Stimulated activated CD4-positive, alpha-beta T cell treated with anti-CD3 and anti-CD28 coated beads, Interleukin-15, amount 100 ng/mL, for 1 hour (primary cell): ENCODE measurements around the gene SORBS2.

Experiments used
- DNase-seq, 2 donors: peaks; one replicate each; pipeline ENCODE4 v3.0.0-alpha.2; 2020; ENCODE audit warnings: low read depth in 1 of 2, low spot score in 1 of 2

SORBS2 gene

GRCh38 chr4:185677637-185678314 is 134.2 kb downstream of the SORBS2 start:
- DNase-seq, result no peak

- no peak for DNase-seq
Observed at GRCh38 chr4:185672618-185673017, 139.4 kb downstream of the SORBS2 start.

- DNase-seq, result no peak
Observed at GRCh38 chr4:185672151-185672550, 139.8 kb downstream of the SORBS2 start.

GRCh38 chr4:185671496-185671895 is 140.5 kb downstream of the SORBS2 start:
- DNase-seq, result no peak

- DNase-seq, result no peak
Observed at GRCh38 chr4:185671066-185671465, 140.9 kb downstream of the SORBS2 start.

- DNase-seq, result no peak
Observed at GRCh38 chr4:185669288-185669687, 142.7 kb downstream of the SORBS2 start.

- no peak for DNase-seq
Observed at GRCh38 chr4:185666156-185666555, 145.8 kb downstream of the SORBS2 start.

GRCh38 chr4:185665655-185666054 is 146.3 kb downstream of the SORBS2 start:
- no peak for DNase-seq

- no peak for DNase-seq
Observed at GRCh38 chr4:185664481-185664880, 147.5 kb downstream of the SORBS2 start.

GRCh38 chr4:185662030-185662778 is 149.8 kb downstream of the SORBS2 start:
- no peak for DNase-seq

GRCh38 chr4:185660340-185660739 is 151.7 kb downstream of the SORBS2 start:
- DNase-seq, result no peak

- no peak for DNase-seq
Observed at GRCh38 chr4:185657699-185658098, 154.3 kb downstream of the SORBS2 start.

- no peak for DNase-seq
Observed at GRCh38 chr4:185657183-185657582, 154.8 kb downstream of the SORBS2 start.

- DNase-seq, result no peak
Observed at GRCh38 chr4:185656467-185656931, 155.5 kb downstream of the SORBS2 start.

- no peak for DNase-seq
Observed at GRCh38 chr4:185654965-185655554, 156.9 kb downstream of the SORBS2 start.

GRCh38 chr4:185654311-185654710 is 157.7 kb downstream of the SORBS2 start:
- DNase-seq, result no peak

GRCh38 chr4:185651851-185652250 is 160.1 kb downstream of the SORBS2 start:
- no peak for DNase-seq

GRCh38 chr4:185651137-185651677 is 160.8 kb downstream of the SORBS2 start:
- no peak for DNase-seq

- no peak for DNase-seq
Observed at GRCh38 chr4:185648631-185649030, 163.4 kb downstream of the SORBS2 start.

- no peak for DNase-seq
Observed at GRCh38 chr4:185645403-185645802, 166.6 kb downstream of the SORBS2 start.

GRCh38 chr4:185644408-185644807 is 167.6 kb downstream of the SORBS2 start:
- no peak for DNase-seq

- no peak for DNase-seq
Observed at GRCh38 chr4:185642907-185643306, 169.1 kb downstream of the SORBS2 start.
